Prostate gland (tissue), 2 donors: ENCODE results near the gene UBE3D. TPM values are rescaled to one million over a fixed set of nuclear protein-coding genes. Genes with fewer than 3 reads are reported as not detected.

Experiments
- DNase-seq: peaks from one replicate; pipeline ENCODE4 v3.0.0-alpha.2; 2019; ENCODE audit warnings: low spot score
- H3K27ac ChIP-seq, 2 donors: fragments of 200-600 bp; sonication (generic); 2 replicates each; pipeline ENCODE4 v1.5.1; 2017 to 2019
- H3K27me3 ChIP-seq: fragments of 200-600 bp; sonication (generic); replicated peaks from 2 replicates; pipeline ENCODE4 v1.5.1; 2019; ENCODE audit not compliant: insufficient read depth
- H3K36me3 ChIP-seq, 2 donors: fragments of 200-600 bp; sonication (generic); 1 replicate in 1 of 2; 2 replicates in 1 of 2; pipeline versions ENCODE4 v1.5.1 to v1.8.1; 2017 to 2019
- H3K4me1 ChIP-seq: fragments of 200-600 bp; sonication (generic); replicated peaks from 2 replicates; pipeline ENCODE4 v1.5.1; 2019
- H3K4me3 ChIP-seq, 2 donors: fragments of 200-600 bp; sonication (generic); 2 replicates each; pipeline ENCODE4 v1.5.1; 2017 to 2019
- H3K9me3 ChIP-seq: fragments of 200-600 bp; sonication (generic); 2 replicates; pipeline ENCODE4 v1.5.1; 2017
- CTCF ChIP-seq, 4 experiments: fragments of 200-600 bp in 2 of 4; fragments of 450-650 bp in 2 of 4; sonication (generic) in 2 of 4; IDR thresholded peaks; 1 replicate in 3 of 4; 2 replicates in 1 of 4; pipeline ENCODE4 v1.5.1; 2016 to 2019; ENCODE audit warnings: antibody characterized with exemption in 4 of 4, mild to moderate bottlenecking in 2 of 4, moderate library complexity in 2 of 4
- POLR2A ChIP-seq: fragments of 450-650 bp; IDR thresholded peaks from one replicate; pipeline ENCODE4 v1.6.1; 2016; ENCODE audit warnings: antibody characterized with exemption, mild to moderate bottlenecking
- POLR2AphosphoS5 ChIP-seq: sonication (generic); formaldehyde crosslinking; IDR thresholded peaks from one replicate; pipeline ENCODE4 v1.6.1; 2017; ENCODE audit warnings: antibody characterized with exemption
- WGBS: methylation state at CpG from one replicate; pipeline ENCODE4 v1.1.5; 2018; 5-methylcytosine and 5-hydroxymethylcytosine counted together
- intact Hi-C: fragments of 100-400 bp; cut with DNase I; formaldehyde crosslinking; loops from one replicate; pipeline ENCODE4 v1.14.2; 2022
- total RNA-seq, 2 donors: library from RNA; depleted of rRNA; stranded (reverse); fragments of >200 nt; gene quantifications; one replicate each; pipeline ENCODE4 v1.1.0, GENCODE V29; 2016

The UBE3D gene
- total RNA-seq, 2 donors from 2014 or later: 3.1 to 6.0 TPM

GRCh38 chr6:83086751-83087150 is 21.1 kb upstream of the UBE3D start:
- H3K4me1 ChIP-seq: no peaks in the 10 kb centered on the region
- 97% methylated on average over 2 of the region's 2 CpGs for WGBS
- H3K4me3 ChIP-seq: no peak overlapping the region
- TF ChIP-seq POLR2A: no peak
- TF ChIP-seq POLR2AphosphoS5: no peak
- TF ChIP-seq CTCF (IDR thresholded peaks at IDR 0.05): no peak
- intact Hi-C loops: no loop called here
- no peaks in the 10 kb centered on the region for H3K9me3 ChIP-seq
- no peaks in the 10 kb centered on the region for H3K36me3 ChIP-seq
- no peak for DNase-seq
- no peak overlapping the region for H3K27ac ChIP-seq
- H3K27me3 ChIP-seq: no peaks in the 10 kb centered on the region

- Histone ChIP-seq H3K4me1 (no peaks in the 10 kb centered on the region), H3K36me3 (no peaks in the 10 kb centered on the region), H3K27ac (no peak overlapping the region), H3K4me3 (no peak overlapping the region), H3K27me3 (no peaks in the 10 kb centered on the region), H3K9me3 (no peaks in the 10 kb centered on the region)
- DNase-seq: no peak
- 7% methylated on average over 1 of the region's 1 CpG for WGBS
- TF ChIP-seq CTCF (IDR thresholded peaks at IDR 0.05) (no peak), POLR2AphosphoS5 (no peak), POLR2A (no peak)
- intact Hi-C loops: no loop called here
These were observed 17.8 kb upstream of the UBE3D start for GRCh38 chr6:83083476-83083875.

GRCh38 chr6:83073615-83074014 is 8.0 kb upstream of the UBE3D start:
- Histone ChIP-seq H3K36me3 (no peaks in the 10 kb centered on the region), H3K9me3 (no peaks in the 10 kb centered on the region), H3K27me3 (no peaks in the 10 kb centered on the region), H3K4me1 (peaks cover 7% of the 10 kb centered on the region), H3K4me3 (no peak overlapping the region), H3K27ac (no peak overlapping the region)
- no peak for DNase-seq
- 96% methylated on average over 1 of the region's 1 CpG for WGBS
- TF ChIP-seq POLR2AphosphoS5 (no peak), POLR2A (no peak), CTCF (IDR thresholded peaks at IDR 0.05) (no peak)
- intact Hi-C loops: no loop called here

GRCh38 chr6:83072726-83073125 is 7.1 kb upstream of the UBE3D start:
- WGBS: 95% methylated on average over 2 of the region's 2 CpGs
- Histone ChIP-seq H3K9me3 (no peaks in the 10 kb centered on the region), H3K36me3 (no peaks in the 10 kb centered on the region), H3K4me3 (no peak overlapping the region), H3K27me3 (no peaks in the 10 kb centered on the region), H3K4me1 (peaks cover 7% of the 10 kb centered on the region), H3K27ac (no peak overlapping the region)
- no peak for DNase-seq
- intact Hi-C loops: no loop called here
- TF ChIP-seq POLR2A: no peak
- TF ChIP-seq CTCF (IDR thresholded peaks at IDR 0.05): no peak
- no peak for TF ChIP-seq POLR2AphosphoS5

- 40% methylated on average over 1 of the region's 1 CpG for WGBS
- intact Hi-C loops: no loop called here
These were observed 6.1 kb upstream of the UBE3D start for GRCh38 chr6:83071707-83072106.

More at GRCh38 chr6:83071707-83072106, 6.1 kb upstream of the UBE3D start:
- TF ChIP-seq CTCF (IDR thresholded peaks at IDR 0.05) (no peak), POLR2A (no peak)
- H3K27ac ChIP-seq: no peak overlapping the region
- H3K4me1 ChIP-seq: peaks cover 7% of the 10 kb centered on the region
- H3K4me3 ChIP-seq: no peak overlapping the region
- no peak for DNase-seq
- no peaks in the 10 kb centered on the region for H3K36me3 ChIP-seq
- H3K9me3 ChIP-seq: no peaks in the 10 kb centered on the region
- H3K27me3 ChIP-seq: no peaks in the 10 kb centered on the region
